Measurements from ENCODE around the gene CDC42BPG.
"Not testable (repeated sequence)": the region's sequence is repeated elsewhere in the genome, so short reads cannot be mapped to it uniquely, and the experiment has no call there.

CDC42BPG gene

DNA sequence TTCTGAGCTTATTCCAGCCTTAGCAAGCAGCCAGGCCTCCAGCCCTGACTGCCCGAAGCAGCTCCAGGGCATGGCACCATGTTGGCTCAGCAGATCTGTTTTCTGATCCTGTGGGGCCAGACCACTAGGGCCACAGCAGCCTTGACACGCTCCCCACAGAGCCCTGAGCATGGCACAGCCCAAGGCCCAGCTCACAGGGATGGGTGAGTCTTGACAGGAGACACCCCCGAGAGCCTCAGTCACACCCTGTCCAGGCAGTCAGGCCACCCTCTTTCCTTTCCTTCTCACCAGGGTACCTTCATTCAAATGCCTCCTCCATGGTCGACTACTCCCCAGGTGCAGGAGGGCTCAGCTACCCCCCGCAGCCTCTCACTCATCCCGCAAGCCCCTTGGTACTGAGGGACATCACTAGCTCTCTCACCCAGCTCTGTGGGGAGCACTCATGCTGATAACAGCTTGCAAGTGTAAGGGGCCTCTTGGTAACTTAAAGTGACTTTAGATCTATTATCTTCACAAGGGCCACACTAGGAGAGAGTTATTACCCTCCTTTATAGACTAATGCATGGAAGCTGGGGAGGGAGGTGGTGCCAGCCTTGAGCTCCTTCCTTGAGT is 3.9 kb upstream of the CDC42BPG start:
- Histone ChIP-seq H2AFZ (ENCODE audit: low read length) (0 out of 2 replicates have a peak overlapping the region, but pooled peaks have one; percentile 46), H3K36me3 (ENCODE audit: insufficient read depth, low read length) (peaks cover 7% of the 10 kb centered on the region; the same call in 1 of the 2 replicates), H3F3A (ENCODE audit: low read depth) (no peaks in the 10 kb centered on the region), H3K4me2 (ENCODE audit: low read depth, low read length, poor library complexity, severe bottlenecking) (no peak overlapping the region), H3K27me3 (ENCODE audit: insufficient read depth, low read length, poor library complexity, severe bottlenecking) (no peaks in the 10 kb centered on the region), H4K20me1 (ENCODE audit: insufficient read depth, low read length, poor library complexity, severe bottlenecking) (no peaks in the 10 kb centered on the region), H3K4me1 (ENCODE audit: insufficient read depth, low read length, poor library complexity, severe bottlenecking) (peaks cover 21% of the 10 kb centered on the region), H3K9ac (ENCODE audit: low read depth, low read length, poor library complexity, severe bottlenecking) (no peak overlapping the region), H3K4me3 (ENCODE audit: low read length, poor library complexity, severe bottlenecking) (no peak overlapping the region), H3K9me3 (ENCODE audit: insufficient read depth, low read depth, low read length) (no peaks in the 10 kb centered on the region), H3K9me2 (replicated peaks; ENCODE audit: low read depth, low read length) (no peaks in the 10 kb centered on the region), H3K79me2 (ENCODE audit: insufficient read depth, low read length) (no peaks in the 10 kb centered on the region)
- TF ChIP-seq CTCF (conservative IDR thresholded peaks at IDR 0.05; ENCODE audit: low read length) (no peak), EZH2phosphoT487 (IDR thresholded peaks at IDR 0.05; ENCODE audit: borderline replicate concordance) (no peak)

DNA sequence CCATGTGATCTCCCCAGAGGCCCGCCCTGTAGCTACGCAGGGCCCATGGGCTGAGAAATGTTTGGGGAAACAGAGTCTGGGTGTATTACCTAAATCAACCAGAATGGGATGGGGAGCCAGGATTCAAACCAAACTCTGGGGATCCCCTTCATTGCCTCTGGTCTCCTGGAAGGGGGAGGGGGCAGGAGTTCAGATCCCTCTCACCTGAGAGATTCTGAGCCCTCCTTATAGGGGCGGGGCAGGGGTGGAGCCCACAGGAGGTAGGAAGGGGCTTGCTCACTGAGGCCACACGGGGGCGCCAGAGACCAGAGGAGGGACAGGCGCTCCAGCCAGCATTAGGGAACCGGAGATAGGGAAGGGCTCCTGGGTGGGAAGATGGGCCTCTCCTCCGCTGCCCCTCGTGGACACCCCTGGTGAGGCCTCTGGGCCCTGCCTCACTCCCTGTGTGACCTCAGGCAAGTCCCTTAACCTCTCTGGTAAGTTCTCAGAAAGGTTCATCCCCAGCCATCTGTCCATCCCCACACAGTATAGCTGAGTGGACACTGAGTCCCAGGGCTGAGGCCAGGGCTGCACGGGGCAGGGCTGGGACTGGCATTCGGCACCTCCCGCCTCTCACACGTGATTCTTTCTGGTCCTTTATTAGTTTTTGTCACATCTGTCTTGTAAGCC is 2.7 kb upstream of the CDC42BPG start:
- H3K79me2 ChIP-seq (ENCODE audit: insufficient read depth, low read length), result no peaks in the 10 kb centered on the region
- H2AFZ ChIP-seq (ENCODE audit: low read length), result no peak overlapping the region
- H3K27me3 ChIP-seq (ENCODE audit: insufficient read depth, low read length, poor library complexity, severe bottlenecking), result no peaks in the 10 kb centered on the region
- no peaks in the 10 kb centered on the region for H3K9me2 ChIP-seq (replicated peaks; ENCODE audit: low read depth, low read length)
- H3F3A ChIP-seq (ENCODE audit: low read depth), result no peaks in the 10 kb centered on the region
- no peak overlapping the region for H3K9ac ChIP-seq (ENCODE audit: low read depth, low read length, poor library complexity, severe bottlenecking)
- peaks cover 17% of the 10 kb centered on the region for H3K4me1 ChIP-seq (ENCODE audit: insufficient read depth, low read length, poor library complexity, severe bottlenecking)
- no peaks in the 10 kb centered on the region for H3K36me3 ChIP-seq (ENCODE audit: insufficient read depth, low read length)
- H3K4me3 ChIP-seq (ENCODE audit: low read length, poor library complexity, severe bottlenecking), result no peak overlapping the region
- H4K20me1 ChIP-seq (ENCODE audit: insufficient read depth, low read length, poor library complexity, severe bottlenecking), result no peaks in the 10 kb centered on the region
- H3K9me3 ChIP-seq (ENCODE audit: insufficient read depth, low read depth, low read length), result no peaks in the 10 kb centered on the region
- no peak overlapping the region for H3K4me2 ChIP-seq (ENCODE audit: low read depth, low read length, poor library complexity, severe bottlenecking)
- TF ChIP-seq EZH2phosphoT487 (IDR thresholded peaks at IDR 0.05; ENCODE audit: borderline replicate concordance) (no peak), CTCF (conservative IDR thresholded peaks at IDR 0.05; ENCODE audit: low read length) (peak; percentile 92)

DNA sequence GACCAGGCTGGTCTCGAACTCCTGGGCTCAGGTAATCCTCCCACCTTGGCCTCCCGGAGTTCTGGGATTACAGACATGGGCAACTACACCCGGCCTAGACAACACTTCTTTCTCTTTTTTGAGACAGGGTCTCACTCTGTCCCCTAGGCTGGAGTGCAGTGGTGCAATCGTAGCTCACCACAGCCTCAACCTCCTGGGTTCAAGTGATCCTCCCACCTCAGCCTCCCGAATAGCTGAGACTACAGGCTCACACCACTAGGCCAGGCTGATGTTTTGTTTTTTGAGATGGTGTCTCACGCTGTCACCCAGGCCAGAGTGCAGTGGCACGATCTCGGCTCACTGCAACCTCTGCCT is 1.3 kb upstream of the CDC42BPG start:
- not testable (repeated sequence) for H3K27me3 ChIP-seq (ENCODE audit: insufficient read depth, low read length, poor library complexity, severe bottlenecking); H3K79me2 ChIP-seq (ENCODE audit: insufficient read depth, low read length); H3F3A ChIP-seq (ENCODE audit: low read depth); H3K9me2 ChIP-seq (replicated peaks; ENCODE audit: low read depth, low read length); H3K4me1 ChIP-seq (ENCODE audit: insufficient read depth, low read length, poor library complexity, severe bottlenecking); H2AFZ ChIP-seq (ENCODE audit: low read length); H3K9ac ChIP-seq (ENCODE audit: low read depth, low read length, poor library complexity, severe bottlenecking); H3K36me3 ChIP-seq (ENCODE audit: insufficient read depth, low read length); H3K4me2 ChIP-seq (ENCODE audit: low read depth, low read length, poor library complexity, severe bottlenecking); H3K4me3 ChIP-seq (ENCODE audit: low read length, poor library complexity, severe bottlenecking); H4K20me1 ChIP-seq (ENCODE audit: insufficient read depth, low read length, poor library complexity, severe bottlenecking); H3K9me3 ChIP-seq (ENCODE audit: insufficient read depth, low read depth, low read length)
